OCI-LY1 (cell line): Measurements from ENCODE around the gene BAD.
"Not testable (repeated sequence)": the region's sequence is repeated elsewhere in the genome, so short reads cannot be mapped to it uniquely, and the experiment has no call there.

Source experiments
- H2AFZ ChIP-seq: fragments of 200-600 bp; sonication (generic), shearing (Covaris generic); 2 replicates; pipeline ENCODE4 v1.6.0; 2014; ENCODE audit warnings: antibody characterized with exemption, mild to moderate bottlenecking, low read length
- H3F3A ChIP-seq: fragments of 200-600 bp; sonication (generic), shearing (Covaris generic); 2 replicates; pipeline ENCODE4 v1.6.0; 2014; ENCODE audit warnings: mild to moderate bottlenecking, antibody characterized with exemption, low read length, moderate library complexity; ENCODE audit not compliant: insufficient read depth
- H3K27ac ChIP-seq: fragments of 200-600 bp; sonication (generic); 2 replicates; pipeline ENCODE4 v1.5.1; 2014; ENCODE audit warnings: low read length, mixed run types, mild to moderate bottlenecking, low read depth; ENCODE audit not compliant: poor library complexity, severe bottlenecking
- H3K27me3 ChIP-seq: fragments of 200-600 bp; sonication (generic); 2 replicates; pipeline ENCODE4 v1.6.0; 2014; ENCODE audit warnings: antibody characterized with exemption, mild to moderate bottlenecking, low read length, moderate library complexity; ENCODE audit not compliant: insufficient read depth
- H3K36me3 ChIP-seq: fragments of 200-600 bp; sonication (generic); 2 replicates; pipeline ENCODE4 v1.6.1; 2014; ENCODE audit warnings: mild to moderate bottlenecking, antibody characterized with exemption, low read length, moderate library complexity, mixed read lengths; ENCODE audit not compliant: insufficient read depth
- H3K4me1 ChIP-seq: fragments of 200-600 bp; sonication (generic); 2 replicates; pipeline ENCODE4 v1.5.1; 2014; ENCODE audit warnings: mild to moderate bottlenecking, low read length, moderate library complexity; ENCODE audit not compliant: insufficient read depth, severe bottlenecking
- H3K4me2 ChIP-seq: fragments of 200-600 bp; sonication (generic), shearing (Covaris generic); 2 replicates; pipeline ENCODE4 v1.6.1; 2014; ENCODE audit warnings: low read length
- H3K4me3 ChIP-seq: fragments of 200-600 bp; sonication (generic); 2 replicates; pipeline ENCODE4 v1.5.1; 2014; ENCODE audit warnings: low read length, low read depth, mild to moderate bottlenecking, mixed read lengths; ENCODE audit not compliant: poor library complexity, severe bottlenecking
- H3K79me2 ChIP-seq: fragments of 200-600 bp; shearing (Covaris generic); 2 replicates; pipeline ENCODE4 v1.6.1; 2016; ENCODE audit warnings: mixed run types, low read length, mixed read lengths; ENCODE audit not compliant: insufficient read depth
- H3K9ac ChIP-seq: fragments of 200-600 bp; sonication (generic), shearing (Covaris generic); 2 replicates; pipeline ENCODE4 v1.6.1; 2014; ENCODE audit warnings: mild to moderate bottlenecking, low read length, mixed read lengths
- H3K9me2 ChIP-seq: fragments of 200-600 bp; sonication (generic), shearing (Covaris generic); 2 replicates; pipeline ENCODE4 v1.6.1; 2014; ENCODE audit warnings: low read depth, mild to moderate bottlenecking, low read length, mixed read lengths
- H3K9me3 ChIP-seq: fragments of 200-600 bp; shearing (Covaris generic); 2 replicates; pipeline ENCODE4 v1.6.1; 2014; ENCODE audit warnings: low read length, mixed read lengths
- H4K20me1 ChIP-seq: fragments of 200-600 bp; sonication (generic), shearing (Covaris generic); 2 replicates; pipeline ENCODE4 v1.6.0; 2016; ENCODE audit warnings: mild to moderate bottlenecking, low read length; ENCODE audit not compliant: insufficient read depth
- CTCF ChIP-seq: fragments of 200-600 bp; sonication (generic), shearing (Covaris generic); IDR thresholded peaks from 2 replicates; pipeline ENCODE4 v1.5.1; 2017; ENCODE audit warnings: mild to moderate bottlenecking, antibody characterized with exemption, low read length, moderate library complexity, mixed read lengths
- EZH2 ChIP-seq: fragments of 200-600 bp; sonication (generic), shearing (Covaris generic); IDR thresholded peaks from 2 replicates; pipeline ENCODE4 v1.8.0; 2017; ENCODE audit warnings: borderline replicate concordance, mixed run types, mild to moderate bottlenecking, antibody characterized with exemption, low read length, moderate library complexity, mixed read lengths

Gene BAD

GRCh38 chr11:64324692-64325469, 40.4 kb upstream of the BAD start:
- Histone ChIP-seq H3K9ac (no peak overlapping the region), H3K4me3 (no peak overlapping the region), H3K79me2 (no peaks in the 10 kb centered on the region), H3K4me1 (no peaks in the 10 kb centered on the region), H3K4me2 (no peak overlapping the region), H3K9me3 (no peaks in the 10 kb centered on the region), H3K36me3 (peaks cover 10% of the 10 kb centered on the region; the same call in 1 of the 2 replicates), H3K27me3 (peaks cover 4% of the 10 kb centered on the region; the same call in 1 of the 2 replicates), H3K27ac (no peak overlapping the region), H2AFZ (no peak overlapping the region), H3K9me2 (no peaks in the 10 kb centered on the region), H3F3A (no peaks in the 10 kb centered on the region), H4K20me1 (no peaks in the 10 kb centered on the region)
- TF ChIP-seq CTCF = no peak
- no peak for TF ChIP-seq EZH2

GRCh38 chr11:64323984-64324383, 39.5 kb upstream of the BAD start:
- H3F3A ChIP-seq, H3K9me2 ChIP-seq, H3K9me3 ChIP-seq, H2AFZ ChIP-seq, H3K9ac ChIP-seq, H3K4me2 ChIP-seq, H3K27me3 ChIP-seq, H3K4me1 ChIP-seq, H3K79me2 ChIP-seq, H3K27ac ChIP-seq, H3K4me3 ChIP-seq, H4K20me1 ChIP-seq: not testable (repeated sequence)
- peaks cover 10% of the 10 kb centered on the region; the same call in 1 of the 2 replicates for H3K36me3 ChIP-seq

DNA sequence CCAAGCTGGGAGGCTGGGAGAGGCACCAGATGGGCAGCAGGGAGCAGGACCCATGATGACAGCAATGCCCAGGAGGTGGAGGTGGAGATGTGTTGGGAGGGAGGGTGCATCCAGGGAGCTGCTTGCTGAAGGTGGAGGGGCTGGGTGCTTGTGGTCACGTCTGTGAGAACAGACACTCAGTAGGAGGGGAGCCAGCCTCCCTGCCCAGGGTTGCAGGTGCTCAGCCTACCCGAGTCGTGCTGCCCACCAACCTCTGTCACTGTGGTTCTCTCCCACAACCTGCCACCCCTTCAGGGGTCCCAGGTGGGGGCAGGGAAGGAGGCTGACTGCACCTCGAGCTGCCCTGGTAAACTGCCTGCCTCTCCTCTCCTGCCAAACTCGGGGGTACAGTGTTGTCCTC, 38.9 kb upstream of the BAD start:
- H3K9me2 ChIP-seq = no peaks in the 10 kb centered on the region
- H3K4me3 ChIP-seq = no peak overlapping the region
- no peaks in the 10 kb centered on the region for H3K9me3 ChIP-seq
- no peaks in the 10 kb centered on the region for H3K79me2 ChIP-seq
- H2AFZ ChIP-seq = no peak overlapping the region
- no peaks in the 10 kb centered on the region for H4K20me1 ChIP-seq
- H3K4me1 ChIP-seq = peaks cover 7% of the 10 kb centered on the region
- H3F3A ChIP-seq = no peaks in the 10 kb centered on the region
- H3K27me3 ChIP-seq = peaks cover 4% of the 10 kb centered on the region; the same call in 1 of the 2 replicates
- TF ChIP-seq CTCF (no peak), EZH2 (no peak)
- no peak overlapping the region for H3K27ac ChIP-seq
- peaks cover 10% of the 10 kb centered on the region; the same call in 1 of the 2 replicates for H3K36me3 ChIP-seq
- H3K9ac ChIP-seq = no peak overlapping the region
- no peak overlapping the region for H3K4me2 ChIP-seq

GRCh38 chr11:64322925-64323260, 38.4 kb upstream of the BAD start:
- Histone ChIP-seq H4K20me1 (no peaks in the 10 kb centered on the region), H3K4me3 (no peak overlapping the region), H3K9me2 (no peaks in the 10 kb centered on the region), H3K9ac (no peak overlapping the region), H3K9me3 (no peaks in the 10 kb centered on the region), H3K27ac (no peak overlapping the region), H3K27me3 (peaks cover 4% of the 10 kb centered on the region; the same call in 1 of the 2 replicates), H3K4me1 (peaks cover 7% of the 10 kb centered on the region), H3K36me3 (peaks cover 10% of the 10 kb centered on the region; the same call in 1 of the 2 replicates), H2AFZ (no peak overlapping the region), H3K4me2 (no peak overlapping the region), H3K79me2 (no peaks in the 10 kb centered on the region), H3F3A (no peaks in the 10 kb centered on the region)
- no peak for TF ChIP-seq CTCF
- TF ChIP-seq EZH2 = no peak
